HepG2 (cell line): ENCODE data around the gene CABLES2. TPM values are rescaled to one million over a fixed set of nuclear protein-coding genes. Genes with fewer than 3 reads are reported as not detected.

Experiments used
- CHCHD3 ChIP-seq: sonication (generic); formaldehyde crosslinking; IDR thresholded peaks from 2 replicates; pipeline ENCODE4 v1.8.0; 2022; ENCODE audit warnings: mild to moderate bottlenecking, missing genetic modification reagents, moderate library complexity
- GATAD2A ChIP-seq: IDR thresholded peaks from 2 replicates; pipeline ENCODE4 v1.6.1; 2016
- HNF4G ChIP-seq, 2 experiments: sonication (generic) in 1 of 2; formaldehyde crosslinking in 1 of 2; IDR thresholded peaks; 2 replicates each; pipeline versions ENCODE4 v1.4.0 to v1.6.1; 2011 to 2020; ENCODE audit warnings: borderline replicate concordance in 2 of 2, low read depth in 2 of 2, mild to moderate bottlenecking in 2 of 2, low read length in 1 of 2, missing genetic modification reagents in 1 of 2, moderate library complexity in 1 of 2
- HNRNPL ChIP-seq: fragments of 200-400 bp; formaldehyde crosslinking; IDR thresholded peaks from 2 replicates; pipeline ENCODE4 v1.6.1; 2017; ENCODE audit warnings: mild to moderate bottlenecking, low read depth, low read length
- PITX1 ChIP-seq: sonication (generic); formaldehyde crosslinking; IDR thresholded peaks from 2 replicates; pipeline ENCODE4 v1.5.1; 2020; ENCODE audit warnings: mild to moderate bottlenecking, missing genetic modification reagents
- RXRA ChIP-seq: sonication (generic); formaldehyde crosslinking; IDR thresholded peaks from 2 replicates; pipeline ENCODE4 v1.5.1; 2020; ENCODE audit warnings: missing genetic modification reagents
- SAP130 ChIP-seq: IDR thresholded peaks from 2 replicates; pipeline ENCODE4 v1.6.1; 2016; ENCODE audit warnings: low read depth
- SOX6 ChIP-seq, 2 experiments: fragments of 450-650 bp in 1 of 2; sonication (generic) in 1 of 2; formaldehyde crosslinking in 1 of 2; IDR thresholded peaks; 2 replicates each; pipeline versions ENCODE4 v1.4.0 to v1.6.1; 2017 to 2020; ENCODE audit warnings: antibody characterized with exemption in 1 of 2, mild to moderate bottlenecking in 1 of 2, missing genetic modification reagents in 1 of 2
- THAP9 ChIP-seq: sonication (generic); formaldehyde crosslinking; IDR thresholded peaks from 2 replicates; pipeline ENCODE4; 2020; ENCODE audit warnings: missing genetic modification reagents, mild to moderate bottlenecking, borderline replicate concordance
- XRCC5 ChIP-seq: fragments of 200-400 bp; formaldehyde crosslinking; optimal IDR thresholded peaks from 2 replicates; pipeline ENCODE3; 2017; ENCODE audit warnings: mild to moderate bottlenecking, low read length
- ZBTB3 ChIP-seq: sonication (generic); formaldehyde crosslinking; IDR thresholded peaks from 2 replicates; pipeline ENCODE4 v1.4.0; 2020; ENCODE audit warnings: low read depth, mild to moderate bottlenecking, moderate library complexity, missing genetic modification reagents, borderline replicate concordance
- ZBTB37 ChIP-seq: sonication (generic); formaldehyde crosslinking; IDR thresholded peaks from 2 replicates; pipeline ENCODE4 v1.4.0; 2020; ENCODE audit warnings: mild to moderate bottlenecking, missing genetic modification reagents
- ZNF142 ChIP-seq: sonication (generic); formaldehyde crosslinking; IDR thresholded peaks from 2 replicates; pipeline ENCODE4 v1.4.0; 2020; ENCODE audit warnings: missing genetic modification reagents
- ZNF256 ChIP-seq: sonication (generic); formaldehyde crosslinking; conservative IDR thresholded peaks from 2 replicates; pipeline ENCODE4 v1.4.0; 2020; ENCODE audit warnings: missing genetic modification reagents
- ZNF446 ChIP-seq: sonication (generic); formaldehyde crosslinking; IDR thresholded peaks from 2 replicates; pipeline ENCODE4 v1.5.0; 2020; ENCODE audit warnings: mild to moderate bottlenecking, missing genetic modification reagents
- ZNF451 ChIP-seq: sonication (generic); formaldehyde crosslinking; IDR thresholded peaks from 2 replicates; pipeline ENCODE4 v1.5.0; 2020; ENCODE audit warnings: mild to moderate bottlenecking, missing genetic modification reagents
- ZNF616 ChIP-seq: sonication (generic); formaldehyde crosslinking; IDR thresholded peaks from 2 replicates; pipeline ENCODE4 v1.5.0; 2020; ENCODE audit warnings: low read depth, mild to moderate bottlenecking, missing genetic modification reagents
- ZNF740 ChIP-seq: sonication (generic); formaldehyde crosslinking; IDR thresholded peaks from 2 replicates; pipeline ENCODE4 v1.4.0; 2020; ENCODE audit warnings: missing genetic modification reagents
- polyA plus RNA-seq, 8 experiments: library from polyadenylated mRNA; depleted of rRNA in 3 of 8; stranded (reverse) in 7 of 8; unstranded in 1 of 8; fragments of >200 nt; fragmentation: Illumina TruSeq in 4 of 8; extraction: Trizol in 4 of 8; gene quantifications; 2 replicates each; pipeline versions ENCODE4 v1.2.1 to v1.2.3, GENCODE V29; 2011 to 2016; ENCODE audit warnings: low read depth in 4 of 8, missing spikeins in 1 of 8, mixed read lengths in 1 of 8; ENCODE audit not compliant: insufficient read depth in 1 of 8
- total RNA-seq, 5 experiments: library from RNA; depleted of rRNA; stranded (reverse); fragments of >200 nt; fragmentation: Illumina TruSeq; extraction: Trizol; gene quantifications; 2 replicates each; pipeline ENCODE4 v1.2.3, GENCODE V29; 2016; ENCODE audit warnings: low read depth in 1 of 5

The CABLES2 gene
- total and polyA plus RNA-seq, 2 of the 13 experiments (the other 11 are each of a cell fraction or from before 2014, with no cell fraction given), result 5.2 to 9.7 TPM

- TF ChIP-seq ZBTB37 (peak; percentile 56; the same call in 1 of the 2 replicates), ZBTB3 (CRISPR knock-in tag) (no peak), THAP9 (CRISPR knock-in tag) (no peak), XRCC5 (peak; percentile 25), ZNF616 (CRISPR knock-in tag) (0 out of 2 replicates have a peak, but pooled peaks have one; percentile 19), ZNF740 (0 out of 2 replicates have a peak, but pooled peaks have one; percentile 1), GATAD2A (CRISPR knock-in tag) (peak; percentile 72), ZNF142 (CRISPR knock-in tag) (no peak), ZNF451 (CRISPR knock-in tag) (0 out of 2 replicates have a peak, but pooled peaks have one; percentile 40), PITX1 (CRISPR knock-in tag) (peak; percentile 68; the same call in 1 of the 2 replicates), ZNF446 (CRISPR knock-in tag) (no peak), SAP130 (peak; percentile 55), HNRNPL (peak; percentile 87), SOX6 (IDR thresholded peaks at IDR 0.05) (no peak), SOX6 (CRISPR knock-in tag; IDR thresholded peaks at IDR 0.05) (peak; percentile 36; the same call in 1 of the 2 replicates), ZNF256 (CRISPR knock-in tag) (no peak), CHCHD3 (0 out of 2 replicates have a peak, but pooled peaks have one; percentile 34), RXRA (CRISPR knock-in tag) (no peak; the same call in none of the 2 replicates), HNF4G (IDR thresholded peaks at IDR 0.05; ENCODE audit: borderline replicate concordance, low read depth, low read length) (peak; percentile 85), HNF4G (CRISPR knock-in tag; IDR thresholded peaks at IDR 0.05; ENCODE audit: borderline replicate concordance, low read depth) (peak; percentile 70)
These were observed 53.6 kb downstream of the CABLES2 start (continued) for GRCh38 chr20:62353289-62354030.
